HEK293T (cell line): ENCODE data around the gene DDX24.

Experiments used
- BHLHE40 ChIP-seq: fragments of 450-650 bp; IDR thresholded peaks from 2 replicates; pipeline ENCODE4 v1.6.1; 2016; ENCODE audit warnings: mild to moderate bottlenecking, moderate library complexity, borderline replicate concordance
- CTBP1 ChIP-seq: fragments of 450-650 bp; IDR thresholded peaks from 2 replicates; pipeline ENCODE4 v1.6.1; 2016; ENCODE audit warnings: borderline replicate concordance
- ELF4 ChIP-seq: fragments of 450-650 bp; IDR thresholded peaks from 2 replicates; pipeline ENCODE4 v1.6.1; 2017; ENCODE audit warnings: antibody characterized with exemption
- FOXM1 ChIP-seq: fragments of 450-650 bp; IDR thresholded peaks from 2 replicates; pipeline ENCODE4 v1.6.1; 2017; ENCODE audit warnings: mild to moderate bottlenecking, borderline replicate concordance
- HDGF ChIP-seq: fragments of 450-650 bp; IDR thresholded peaks from 2 replicates; pipeline ENCODE4 v1.6.1; 2017; ENCODE audit warnings: antibody characterized with exemption, borderline replicate concordance
- NFRKB ChIP-seq: fragments of 450-650 bp; IDR thresholded peaks from 2 replicates; pipeline ENCODE4 v1.6.1; 2016; ENCODE audit warnings: mild to moderate bottlenecking, moderate library complexity
- SP1 ChIP-seq: fragments of 450-650 bp; IDR thresholded peaks from 2 replicates; pipeline ENCODE4 v1.6.1; 2017

GRCh38 chr14:94001501-94002396 is 79.3 kb downstream of the DDX24 start:
- no peak for TF ChIP-seq HDGF
- TF ChIP-seq NFRKB = no peak
- TF ChIP-seq FOXM1 = no peak
- no peak for TF ChIP-seq CTBP1
- no peak for TF ChIP-seq ELF4
- TF ChIP-seq SP1 = no peak
- no peak for TF ChIP-seq BHLHE40
